Loucy (cell line): ENCODE measurements around the gene FOXM1.

ENCODE experiments used
- CTCF ChIP-seq: fragments of 200-600 bp; sonication (generic); conservative IDR thresholded peaks from 2 replicates; pipeline ENCODE4 v1.5.1; 2014; ENCODE audit warnings: mild to moderate bottlenecking, antibody characterized with exemption, low read length
- EZH2phosphoT487 ChIP-seq: fragments of 200-600 bp; IDR thresholded peaks from 2 replicates; pipeline ENCODE4 v1.6.1; 2018; ENCODE audit warnings: antibody characterized with exemption, mild to moderate bottlenecking, moderate library complexity, borderline replicate concordance

- TF ChIP-seq CTCF (no peak), EZH2phosphoT487 (no peak)
Measured at GRCh38 chr12:2890388-2891239, 13.6 kb upstream of the FOXM1 start, which contains the start of gene TULP3.
